WI38 (cell line): Measurements from ENCODE around the gene PADI1.

ENCODE experiments used
- H3K4me3 ChIP-seq: 2 replicates; pipeline ENCODE4 v1.5.1; 2011; ENCODE audit warnings: low read depth, mild to moderate bottlenecking, control low read depth, low read length
- CTCF ChIP-seq: IDR thresholded peaks from 2 replicates; pipeline ENCODE4 v1.5.1; 2012; ENCODE audit warnings: low read depth, mild to moderate bottlenecking, control low read depth, low read length

The PADI1 gene

GRCh38 chr1:17295292-17295691 is 90.4 kb downstream of the PADI1 start:
- no peak for TF ChIP-seq CTCF
- no peak overlapping the region for H3K4me3 ChIP-seq
